Measurements from ENCODE around the gene RAX2. TPM values are rescaled to one million over a fixed set of nuclear protein-coding genes. Genes with fewer than 3 reads are reported as not detected.

The RAX2 gene
- total RNA-seq, 1 donor from 2014 or later = not detected

DNA sequence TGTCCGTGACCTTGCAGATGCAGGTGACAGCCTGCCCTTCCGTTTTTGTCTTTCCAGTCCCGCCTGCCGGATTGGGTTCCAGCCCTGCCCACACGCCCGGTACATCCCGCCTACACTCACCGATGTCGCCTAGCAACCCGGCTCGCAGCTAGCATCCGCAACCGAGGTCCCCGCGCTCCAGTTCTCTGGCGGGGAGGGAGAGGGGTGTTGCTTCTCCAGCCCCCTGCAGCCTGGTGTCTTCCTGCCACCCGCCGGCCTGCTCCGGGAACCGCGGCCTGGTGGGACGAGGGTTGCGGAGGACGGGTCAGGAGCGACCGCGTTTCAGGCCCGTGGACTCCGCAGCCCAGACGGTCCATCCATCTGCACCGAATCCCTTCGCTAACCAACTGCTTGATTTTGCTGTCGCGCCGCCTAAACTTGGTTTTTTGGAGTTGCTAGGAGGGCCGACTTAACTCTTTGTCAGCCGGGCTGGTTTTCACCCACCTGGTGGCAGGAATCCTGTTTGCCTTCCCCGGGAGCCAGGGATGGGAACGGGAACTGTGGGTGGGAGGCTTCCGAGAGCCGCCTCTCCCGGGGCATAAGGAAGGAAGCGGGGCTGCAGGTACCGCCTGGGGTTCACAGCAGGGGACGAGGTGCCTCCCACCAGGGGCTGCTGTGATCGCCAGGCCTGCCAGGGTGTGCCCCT is 29.5 kb upstream of the RAX2 start:
- intact Hi-C loops (cut with micrococcal nuclease) = no loop called here

DNA sequence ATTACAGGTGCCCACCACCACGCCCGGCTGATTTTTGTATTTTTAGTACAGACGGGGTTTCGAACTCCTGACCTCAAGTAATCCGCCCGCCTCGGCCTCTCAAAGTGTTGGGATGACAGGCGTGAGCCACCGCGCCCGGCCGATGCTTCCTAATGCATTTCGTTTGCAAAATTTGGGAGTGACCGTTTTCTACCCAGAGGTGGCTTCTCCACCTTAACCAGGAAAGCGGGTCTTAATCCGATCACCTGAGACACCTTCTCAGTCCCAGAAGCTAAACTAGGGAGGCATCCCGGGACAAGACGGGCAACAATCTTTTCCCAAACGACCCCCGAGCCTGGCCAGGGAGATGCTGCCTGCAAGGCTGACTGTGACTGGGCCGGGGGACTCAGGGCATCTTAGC is 29.0 kb upstream of the RAX2 start:
- intact Hi-C loops (cut with micrococcal nuclease) = no loop called here

DNA sequence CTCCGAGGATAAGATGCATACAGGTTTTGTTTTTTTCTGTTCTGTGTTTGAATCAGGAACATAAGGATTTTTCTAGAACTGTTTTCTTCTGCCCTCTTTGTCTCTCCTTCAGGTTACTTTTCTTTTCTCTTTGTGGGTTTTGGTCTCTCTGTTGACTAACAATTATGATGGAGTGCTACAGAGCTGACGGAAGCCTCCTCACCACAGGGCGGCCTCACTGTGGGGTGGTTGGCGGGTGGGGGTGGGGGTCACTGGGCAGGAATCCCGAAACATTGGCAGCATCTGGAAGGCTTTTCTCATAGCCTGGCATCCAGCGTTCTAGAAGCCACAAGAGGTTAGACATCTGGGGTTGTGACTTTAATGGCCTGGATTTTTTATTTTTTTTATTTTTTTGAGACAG is 26.1 kb upstream of the RAX2 start:
- intact Hi-C loops (cut with micrococcal nuclease) = loop anchor here (1.0 to 2.0 kb wide), 2 partner anchors 14 to 35 kb away; partner anchors contain the start of gene MRPL54

DNA sequence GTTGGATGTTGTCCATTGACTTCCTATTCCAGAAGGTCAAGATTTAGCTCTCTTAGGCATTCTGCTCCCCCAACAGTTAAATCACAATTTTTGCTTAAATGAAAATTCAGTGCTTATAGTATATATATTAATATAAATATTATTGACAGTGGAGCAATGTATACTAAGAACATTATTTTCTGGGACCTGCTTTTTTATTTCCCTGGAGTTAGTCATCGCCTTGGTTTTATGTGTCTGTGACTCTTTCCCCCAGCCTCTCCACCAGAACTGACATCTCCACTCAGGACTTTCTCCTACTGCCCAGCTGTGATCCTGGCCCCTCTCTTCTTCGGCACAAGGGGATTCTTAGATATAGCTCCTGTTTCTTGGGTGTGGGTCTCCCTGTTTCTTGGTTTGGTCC is 24.3 kb upstream of the RAX2 start:
- intact Hi-C loops (cut with micrococcal nuclease) = no loop called here

DNA sequence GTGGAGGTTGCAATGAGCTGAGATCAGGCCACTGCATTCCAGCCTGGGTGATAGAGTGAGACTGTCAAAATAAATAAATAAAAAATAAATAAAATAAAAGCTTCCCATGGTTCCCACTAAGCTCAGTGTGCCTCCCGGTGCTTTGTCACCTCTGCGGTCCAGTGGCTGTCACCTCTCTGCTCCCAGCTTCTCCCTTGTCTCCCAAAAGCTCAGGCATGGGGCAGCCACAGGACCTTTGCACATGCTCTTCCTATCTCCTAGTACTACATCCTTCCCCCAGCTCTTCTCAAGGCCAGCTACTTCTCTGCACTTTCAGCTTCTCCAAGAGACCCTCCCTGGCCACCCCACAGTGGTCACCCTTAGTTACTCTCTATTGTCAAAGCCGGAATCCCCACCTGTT is 21.8 kb upstream of the RAX2 start:
- intact Hi-C loops (cut with micrococcal nuclease) = no loop called here

DNA sequence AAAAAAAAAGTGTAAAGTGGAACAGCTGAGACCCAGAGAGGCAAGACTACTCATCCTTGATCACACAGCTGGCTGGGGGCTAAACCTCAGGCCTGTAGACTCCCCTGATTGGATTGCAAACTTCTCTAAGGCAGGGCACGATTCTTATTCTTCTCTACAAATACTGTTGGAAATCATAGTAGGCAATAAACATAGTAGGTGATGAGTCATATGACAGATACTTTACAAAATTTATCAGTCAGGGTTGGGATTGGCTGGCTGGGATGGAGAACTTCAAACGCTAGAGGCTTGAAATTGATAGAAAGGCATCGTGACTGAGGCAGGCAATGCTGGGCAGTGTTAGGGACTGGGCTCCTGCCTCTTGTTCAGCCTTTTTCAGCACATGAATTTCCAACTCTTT is 20.1 kb upstream of the RAX2 start:
- intact Hi-C loops (cut with micrococcal nuclease) = no loop called here

DNA sequence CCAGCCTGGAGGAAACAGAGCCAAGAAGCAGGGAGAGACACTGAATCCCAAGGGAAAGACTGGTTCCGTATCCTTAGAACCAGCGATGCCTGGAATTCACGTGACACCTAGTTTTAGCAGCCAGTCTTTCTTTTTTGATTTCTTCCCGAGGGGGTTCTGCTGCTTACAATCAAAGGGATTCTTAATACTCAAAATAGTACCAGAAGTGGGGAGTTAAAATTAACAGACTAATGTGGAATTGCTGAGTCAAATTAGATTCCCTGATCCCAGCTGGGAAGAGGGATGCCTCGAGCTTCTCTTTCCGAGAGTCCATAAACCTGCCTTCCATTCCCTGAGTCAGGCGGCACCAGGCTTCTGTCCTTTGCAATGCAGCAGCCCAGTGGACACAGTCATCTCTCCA is 18.9 kb upstream of the RAX2 start:
- intact Hi-C loops (cut with micrococcal nuclease) = no loop called here

DNA sequence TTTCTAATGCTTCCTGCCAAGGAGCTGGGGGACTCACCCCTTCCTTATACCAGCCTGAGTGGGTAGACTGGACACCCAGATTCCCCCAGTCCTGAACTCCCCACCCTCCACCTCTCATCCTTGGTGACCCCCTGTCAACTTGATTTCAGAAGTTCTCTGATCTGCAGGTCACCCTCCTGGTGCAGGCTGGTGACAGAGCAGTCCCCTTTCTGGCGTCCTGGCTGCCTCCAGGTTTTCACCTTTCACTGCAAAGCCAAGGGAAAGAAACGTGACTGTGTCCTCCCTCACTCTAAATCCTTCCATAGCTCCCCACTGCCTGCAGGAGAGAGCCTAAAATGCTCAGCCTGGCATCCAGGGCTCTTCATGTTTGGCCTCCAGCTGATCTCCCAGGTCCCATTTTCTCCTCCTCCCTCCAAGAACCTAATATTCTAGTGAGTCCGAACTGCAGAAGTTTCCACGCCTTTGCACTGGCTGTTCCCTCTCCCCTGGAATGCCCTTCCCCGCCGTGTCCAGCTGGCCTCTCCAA is 18.2 kb upstream of the RAX2 start:
- intact Hi-C loops (cut with micrococcal nuclease) = no loop called here

DNA sequence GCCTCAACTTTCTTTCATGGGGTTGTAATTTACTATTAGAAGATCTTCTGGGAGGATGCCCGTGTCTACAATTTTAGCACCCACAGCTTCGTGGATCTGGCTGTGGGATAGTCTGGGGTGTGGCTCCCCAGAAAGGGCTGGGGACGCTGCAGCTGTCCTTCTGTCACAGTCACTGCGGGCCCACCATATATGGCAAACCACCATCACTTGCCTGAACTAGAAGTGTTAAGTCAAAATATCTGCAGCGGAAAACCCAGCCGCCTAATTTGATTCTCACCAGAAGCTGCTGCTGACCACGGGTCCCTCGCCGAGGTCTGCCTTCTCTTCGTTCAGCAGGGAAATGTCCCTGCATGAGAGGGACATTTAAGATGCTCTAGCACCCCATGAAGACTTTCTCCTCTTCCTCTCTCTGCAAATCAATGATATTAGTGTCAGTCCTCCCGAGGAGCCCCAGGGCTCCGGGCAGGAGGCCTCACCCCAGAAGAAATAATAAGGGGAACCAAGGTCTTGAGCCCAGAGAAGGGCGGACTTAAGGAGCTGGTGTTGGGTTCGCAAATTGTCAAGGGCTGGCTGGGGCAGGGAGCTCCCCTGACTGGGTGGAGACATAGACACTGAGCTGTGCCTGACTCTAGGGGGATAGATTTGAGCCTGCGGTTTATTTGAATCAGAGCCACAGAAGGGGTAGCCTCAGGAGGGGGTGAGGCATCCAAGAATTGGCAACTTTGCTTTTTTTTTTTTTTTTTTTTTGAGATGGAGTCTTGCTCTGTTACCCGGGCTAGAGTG is 17.2 kb upstream of the RAX2 start:
- intact Hi-C loops (cut with micrococcal nuclease) = no loop called here

DNA sequence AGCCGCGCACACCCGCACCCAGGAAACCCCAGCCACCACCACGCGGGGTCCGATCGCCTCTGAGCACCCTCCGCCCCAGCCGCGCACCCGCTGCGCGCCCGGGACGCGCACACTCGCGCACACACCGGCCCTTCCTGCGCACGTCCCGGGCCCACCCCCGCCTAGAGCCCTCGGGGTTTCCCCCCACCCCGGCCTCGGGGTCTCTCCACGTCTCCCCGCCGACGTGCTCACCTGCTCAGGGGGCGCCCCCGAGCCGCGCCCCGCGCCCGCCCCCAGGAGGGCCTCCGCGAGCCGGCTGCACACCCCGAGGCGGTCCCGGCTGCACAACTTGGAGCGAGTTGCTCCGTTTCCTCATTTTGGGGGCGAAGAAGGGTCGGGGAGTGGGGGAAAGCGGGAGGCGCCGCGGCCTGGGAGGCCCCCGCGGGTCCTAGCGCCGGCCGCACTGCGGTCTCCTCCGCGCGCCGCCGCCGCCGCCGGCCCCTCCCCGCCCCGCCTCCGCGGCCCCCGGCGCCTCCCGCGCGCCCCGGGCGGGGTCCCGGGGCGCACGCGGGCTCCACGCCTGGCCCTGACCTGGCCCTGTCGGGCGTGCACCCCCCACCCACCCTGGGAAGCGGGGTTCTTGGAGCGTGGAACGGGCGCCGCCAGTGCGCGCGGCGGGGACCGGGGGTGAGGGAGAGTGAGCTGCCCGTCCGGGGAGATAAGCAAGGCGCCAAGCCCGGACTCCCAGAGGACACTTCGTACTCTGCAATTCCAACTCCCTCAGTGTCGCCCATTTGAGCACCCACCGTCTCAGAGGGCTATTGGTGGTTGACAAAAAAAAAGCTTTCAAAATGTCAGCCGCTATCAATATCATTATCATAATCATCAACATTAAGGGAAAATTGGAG is 14.2 kb upstream of the RAX2 start, which contains the start of gene MATK:
MATK (minus strand) TSS at position 444 of the 887 bp plus-strand sequence. CDS start 1,246 bp downstream, outside the sequence.
- intact Hi-C loops (cut with micrococcal nuclease) = no loop called here

DNA sequence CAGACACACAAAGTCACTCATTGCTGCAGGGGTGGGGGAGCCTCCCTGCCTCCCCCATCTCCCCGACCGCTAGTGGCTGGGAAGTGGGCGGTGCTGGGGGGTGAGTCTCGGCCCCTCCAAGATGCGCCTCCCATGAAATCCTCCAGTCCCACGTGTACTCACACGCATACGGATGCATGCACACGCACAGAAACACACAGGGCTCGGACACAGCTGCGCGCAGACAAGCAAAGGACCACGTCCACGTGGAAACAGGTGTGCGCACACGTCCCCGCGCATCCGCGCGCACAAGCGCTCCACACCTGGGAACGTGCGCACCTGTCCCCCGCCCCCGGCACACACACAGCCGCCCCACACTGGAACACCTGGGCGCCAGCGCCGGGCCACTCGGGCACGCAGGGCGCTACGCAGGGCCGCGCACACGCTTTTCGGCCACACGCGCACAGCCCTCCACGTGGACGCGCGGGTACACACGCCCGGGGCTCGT is 13.5 kb upstream of the RAX2 start:
- intact Hi-C loops (cut with micrococcal nuclease) = no loop called here

DNA sequence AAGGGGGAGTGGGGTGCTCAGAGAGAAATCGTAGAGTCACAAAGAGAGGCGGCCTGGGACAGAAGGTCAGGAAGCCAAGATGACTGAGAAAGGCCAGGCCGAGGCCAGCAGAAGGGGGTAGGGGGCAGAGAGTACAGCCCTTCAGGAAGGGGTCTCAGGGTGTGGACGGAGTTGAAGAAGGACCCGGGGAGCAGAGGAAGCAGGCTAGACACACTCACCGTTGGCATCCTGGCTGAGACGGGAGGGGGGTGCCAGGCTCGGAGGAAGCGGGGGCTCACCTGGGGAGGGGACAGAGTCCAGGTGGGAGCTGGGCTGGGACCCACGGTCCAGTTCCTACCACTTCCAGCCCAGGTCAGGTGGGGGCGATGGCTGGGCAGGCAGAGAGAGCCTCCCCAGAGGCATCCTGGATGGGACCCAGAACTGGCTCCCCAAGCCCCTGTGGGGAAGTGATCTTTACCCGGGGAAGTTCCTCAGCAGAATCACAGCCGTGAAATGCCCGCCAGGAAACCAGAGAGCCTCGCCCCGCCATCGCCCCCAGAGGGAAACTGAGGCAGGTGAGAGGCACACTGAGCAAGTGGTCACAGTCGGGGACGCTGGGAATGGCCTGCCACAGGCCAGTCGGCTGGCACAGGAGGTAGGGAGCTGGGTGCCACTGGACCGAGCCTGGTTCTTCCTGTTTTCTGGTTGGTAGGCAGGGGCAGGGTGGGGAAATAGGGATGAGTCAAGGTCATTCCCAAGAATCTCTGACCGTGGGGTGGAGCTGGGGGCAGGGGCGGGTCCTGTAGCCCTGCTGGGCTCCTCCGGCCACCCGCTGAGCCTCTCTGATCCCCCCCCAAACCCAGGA is 12.8 kb upstream of the RAX2 start:
- intact Hi-C loops (cut with micrococcal nuclease) = loop anchor here (5.0 kb wide), 1 partner anchor 37 kb away; no protein-coding TSS in a partner anchor

DNA sequence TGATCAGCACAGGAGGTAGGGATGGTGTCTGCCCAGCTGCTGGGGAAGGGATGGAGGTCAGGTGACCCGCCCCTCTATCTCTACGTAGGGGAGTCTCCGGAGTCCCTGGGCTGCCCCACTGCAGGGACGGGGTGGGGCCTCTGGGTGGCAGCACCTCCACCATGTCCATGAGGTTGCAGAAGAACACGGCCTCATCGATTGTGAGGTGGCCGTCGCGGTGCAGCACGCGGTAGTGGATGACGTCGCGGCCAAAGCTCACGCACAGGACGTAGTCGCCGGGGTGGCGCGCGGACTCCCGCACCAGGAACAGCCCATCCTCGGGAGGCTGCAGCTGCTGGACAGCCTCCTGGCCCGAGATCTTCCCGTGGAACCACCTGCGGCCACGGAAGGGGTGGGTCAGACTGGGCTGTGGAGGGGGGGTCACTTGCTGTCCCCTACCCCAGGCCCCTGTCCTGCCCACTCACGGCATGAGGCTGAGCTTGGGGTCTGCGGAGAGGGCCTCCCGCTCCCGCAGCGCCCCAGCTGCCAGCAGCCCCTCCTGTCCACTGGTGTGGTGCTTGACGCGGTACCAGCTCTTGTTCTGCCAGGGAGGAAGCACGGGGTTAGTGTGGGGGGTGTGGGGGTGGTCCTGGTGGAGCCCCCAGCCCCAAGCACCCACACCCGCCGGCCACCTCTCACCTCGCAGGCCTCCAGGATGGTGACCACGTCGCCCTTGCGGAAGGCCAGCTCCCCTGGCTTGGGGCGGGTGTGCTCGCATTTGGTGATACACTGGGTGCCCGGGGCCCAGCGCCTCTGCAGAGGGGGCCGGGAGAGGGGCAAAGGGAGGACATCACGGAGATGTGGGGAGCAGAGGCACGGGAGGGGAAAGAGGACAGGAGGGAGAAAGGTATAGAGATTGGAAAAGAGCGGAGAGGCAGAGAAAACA is 11.9 kb upstream of the RAX2 start:
- intact Hi-C loops (cut with micrococcal nuclease) = loop anchor here (5.0 kb wide), 1 partner anchor 38 kb away; no protein-coding TSS in a partner anchor

DNA sequence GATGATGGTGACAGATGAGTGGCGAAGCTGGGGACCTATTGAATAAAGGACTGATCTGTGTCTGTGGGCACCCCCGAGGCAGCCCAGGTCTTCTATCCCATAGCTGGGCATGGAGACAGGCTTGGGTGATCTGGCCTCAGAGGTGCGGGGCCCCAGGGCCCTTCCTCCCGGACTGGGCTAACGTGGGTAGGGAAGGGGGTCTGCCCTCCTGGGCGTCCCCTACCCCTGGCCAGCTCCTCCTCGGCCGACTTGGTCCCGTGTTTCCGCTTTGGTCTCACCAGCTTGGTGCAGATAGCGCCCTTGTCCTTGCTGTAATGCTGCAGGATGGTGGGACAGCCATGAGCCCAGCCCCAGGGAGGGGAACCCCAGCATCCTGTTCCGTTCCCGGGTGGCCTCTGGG is 10.9 kb upstream of the RAX2 start:
- intact Hi-C loops (cut with micrococcal nuclease) = loop anchor here (5.0 kb wide), 1 partner anchor 39 kb away; no protein-coding TSS in a partner anchor

DNA sequence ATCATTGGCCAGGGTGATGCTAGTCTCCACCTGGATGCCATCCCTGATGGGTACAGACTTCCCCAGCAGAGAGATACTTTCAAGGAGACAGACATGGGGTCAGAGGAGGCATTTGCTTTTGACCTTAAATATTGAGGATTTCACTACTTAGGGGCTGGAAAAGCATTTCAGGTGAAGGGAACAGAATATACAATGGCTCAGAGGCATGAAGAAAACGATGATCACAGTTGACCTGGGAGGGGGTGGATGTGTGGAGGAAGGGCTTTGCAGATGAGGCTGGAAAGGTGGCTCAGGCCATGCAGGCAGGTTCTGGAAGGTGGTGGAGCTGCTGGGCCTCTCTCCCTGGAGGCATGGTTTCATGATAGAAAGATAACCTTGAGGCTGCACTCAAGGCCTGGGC is 10.3 kb upstream of the RAX2 start:
- intact Hi-C loops (cut with micrococcal nuclease) = loop anchor here (5.0 kb wide), 1 partner anchor 40 kb away; no protein-coding TSS in a partner anchor

DNA sequence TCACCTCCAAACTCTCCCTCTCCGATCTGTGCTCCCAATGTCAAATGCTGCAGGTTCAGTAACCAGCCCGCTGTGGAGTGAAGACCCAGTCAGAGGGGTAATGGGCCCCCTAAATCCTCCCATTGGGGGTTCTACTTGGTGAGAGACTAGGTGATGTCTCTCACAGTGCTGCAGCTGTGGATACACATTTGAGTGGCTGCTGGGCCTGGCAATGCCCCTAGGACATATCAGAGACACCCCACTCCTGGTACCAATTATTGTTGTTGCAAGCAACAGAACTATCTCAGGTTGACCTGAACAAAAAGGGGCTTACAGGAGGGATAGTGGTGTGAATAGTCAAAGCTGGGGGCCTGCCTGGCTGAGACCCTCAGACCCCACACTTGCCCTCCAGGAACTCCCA is 9.6 kb upstream of the RAX2 start:
- intact Hi-C loops (cut with micrococcal nuclease) = loop anchor here (5.0 kb wide), 1 partner anchor 41 kb away; no protein-coding TSS in a partner anchor

DNA sequence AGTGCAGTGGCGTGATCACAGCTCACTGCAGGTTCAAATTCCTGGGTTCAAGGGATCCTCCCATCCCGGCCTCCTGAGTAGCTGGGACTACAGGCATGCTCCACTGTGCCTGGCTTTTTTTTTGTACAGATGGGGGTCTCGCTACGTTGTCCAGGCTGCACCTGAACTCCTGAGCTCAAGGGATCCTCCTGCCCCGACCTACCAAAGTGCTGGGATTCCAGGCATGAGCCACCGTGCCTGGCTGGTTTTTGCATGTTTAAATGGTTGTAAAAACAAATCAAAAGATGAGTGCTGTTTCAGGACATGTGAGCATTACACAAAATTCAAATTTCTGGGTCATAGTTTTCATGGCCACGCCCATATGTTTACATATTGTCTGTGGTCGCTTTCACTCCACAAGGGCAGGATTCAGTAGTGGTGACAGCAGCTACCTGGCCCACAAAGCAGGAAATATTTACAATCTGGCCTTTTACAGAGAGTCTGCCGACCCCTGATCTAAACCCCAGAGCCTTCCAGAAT is 8.8 kb upstream of the RAX2 start:
- intact Hi-C loops (cut with micrococcal nuclease) = loop anchor here (5.0 kb wide), 1 partner anchor 41 kb away; no protein-coding TSS in a partner anchor

DNA sequence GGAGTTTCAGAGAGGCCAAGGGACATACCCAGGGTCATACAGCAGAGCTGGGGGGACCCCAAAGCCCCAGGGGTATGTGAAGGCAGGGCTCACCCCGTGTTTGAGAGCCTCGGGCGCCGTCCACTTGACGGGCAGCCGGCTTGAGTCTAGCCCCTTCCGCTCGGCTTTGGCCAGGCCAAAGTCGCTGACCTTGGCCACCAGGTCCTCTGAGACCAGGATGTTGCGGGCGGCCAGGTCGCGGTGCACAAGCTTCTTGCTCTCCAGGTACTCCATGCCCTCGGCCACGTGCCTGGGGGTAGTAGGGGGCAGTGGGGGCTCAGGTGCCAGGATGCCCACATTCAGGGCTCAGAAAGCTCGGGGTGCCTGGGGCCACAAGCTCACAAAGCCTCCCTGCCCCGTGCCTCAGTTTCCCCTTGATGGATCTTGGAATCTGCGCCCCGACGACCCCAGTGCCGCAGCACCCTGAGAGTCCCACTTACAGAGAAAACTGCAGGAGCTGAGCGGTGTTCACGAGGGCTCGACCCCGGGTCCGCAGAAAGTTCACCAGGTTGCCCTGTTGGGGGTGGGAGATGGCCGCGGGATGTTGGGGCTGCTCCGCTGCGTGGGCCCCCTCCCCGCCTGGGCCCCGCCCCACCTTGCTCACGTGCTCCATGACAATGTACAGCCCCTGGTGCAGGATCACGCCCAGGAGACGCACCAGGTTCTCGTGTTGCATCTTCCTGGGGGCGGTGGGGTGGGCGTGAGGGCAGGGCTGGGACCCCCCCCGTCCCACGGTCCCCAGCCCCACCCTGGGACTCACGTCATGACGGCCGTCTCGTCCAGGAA is 7.1 kb upstream of the RAX2 start:
- intact Hi-C loops (cut with micrococcal nuclease) = no loop called here
